GM23338 (cell line): ENCODE data around the gene HS1BP3.

Experiments
- CREB1 ChIP-seq: fragments of 250-450 bp; sonication (Bioruptor Pico); IDR thresholded peaks from 2 replicates; pipeline ENCODE4 v1.5.0; 2020; ENCODE audit warnings: low read depth, mild to moderate bottlenecking, moderate library complexity
- EZH2 ChIP-seq: fragments of 200-600 bp; sonication (generic); IDR thresholded peaks from one replicate; pipeline ENCODE4 v1.8.0; 2017; ENCODE audit warnings: antibody characterized with exemption, mild to moderate bottlenecking, low read depth; ENCODE audit not compliant: unreplicated experiment
- EZH2phosphoT487 ChIP-seq: fragments of 200-600 bp; sonication (generic); IDR thresholded peaks from one replicate; pipeline ENCODE4 v1.8.1; 2018; ENCODE audit warnings: antibody characterized with exemption; ENCODE audit not compliant: unreplicated experiment
- JUNB ChIP-seq: IDR thresholded peaks from one replicate; pipeline ENCODE4 v1.6.1; 2016; ENCODE audit warnings: antibody characterized with exemption; ENCODE audit not compliant: unreplicated experiment
- POLR2AphosphoS5 ChIP-seq: IDR thresholded peaks from 2 replicates; pipeline ENCODE4 v1.6.1; 2016; ENCODE audit warnings: antibody characterized with exemption, low read depth
- STAT1 ChIP-seq: IDR thresholded peaks from one replicate; pipeline ENCODE4 v1.6.1; 2016; ENCODE audit warnings: antibody characterized with exemption; ENCODE audit not compliant: unreplicated experiment
- ZNF331 ChIP-seq: fragments of 250-450 bp; sonication (Bioruptor Pico); IDR thresholded peaks from 2 replicates; pipeline ENCODE4 v1.5.0; 2020; ENCODE audit warnings: low read depth, mild to moderate bottlenecking, moderate library complexity
- TF ChIP-seq, protein P1 (sequence below), 2 experiments: fragments of 200-600 bp in 1 of 2; sonication (generic) in 1 of 2; conservative IDR thresholded peaks; 2 replicates each; pipeline versions ENCODE4 v1.5.1 to v1.6.1; 2016 to 2017; ENCODE audit warnings: antibody characterized with exemption in 2 of 2, low read depth in 2 of 2, mild to moderate bottlenecking in 2 of 2, moderate library complexity in 1 of 2

DNA sequence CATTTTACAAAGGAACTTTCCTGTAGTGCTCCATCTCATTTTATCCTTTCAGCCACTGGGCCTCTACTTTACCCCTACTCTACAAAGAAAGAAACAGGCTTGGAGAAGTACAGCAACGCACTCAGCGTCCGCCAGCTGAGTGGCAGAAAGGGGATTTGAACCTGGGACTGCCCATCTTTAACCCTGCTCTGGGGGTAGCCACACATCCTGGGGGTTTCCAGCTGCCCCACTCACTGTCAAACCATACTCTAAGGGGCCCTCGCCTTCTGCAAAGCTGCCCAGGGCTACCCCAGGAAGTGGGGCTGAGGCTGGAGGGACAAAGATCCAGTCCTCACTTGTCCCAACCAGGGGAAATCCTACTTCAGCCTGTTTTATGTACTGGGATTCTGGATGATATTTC, 17.9 kb downstream of the HS1BP3 start:
- TF ChIP-seq, protein P1, sequence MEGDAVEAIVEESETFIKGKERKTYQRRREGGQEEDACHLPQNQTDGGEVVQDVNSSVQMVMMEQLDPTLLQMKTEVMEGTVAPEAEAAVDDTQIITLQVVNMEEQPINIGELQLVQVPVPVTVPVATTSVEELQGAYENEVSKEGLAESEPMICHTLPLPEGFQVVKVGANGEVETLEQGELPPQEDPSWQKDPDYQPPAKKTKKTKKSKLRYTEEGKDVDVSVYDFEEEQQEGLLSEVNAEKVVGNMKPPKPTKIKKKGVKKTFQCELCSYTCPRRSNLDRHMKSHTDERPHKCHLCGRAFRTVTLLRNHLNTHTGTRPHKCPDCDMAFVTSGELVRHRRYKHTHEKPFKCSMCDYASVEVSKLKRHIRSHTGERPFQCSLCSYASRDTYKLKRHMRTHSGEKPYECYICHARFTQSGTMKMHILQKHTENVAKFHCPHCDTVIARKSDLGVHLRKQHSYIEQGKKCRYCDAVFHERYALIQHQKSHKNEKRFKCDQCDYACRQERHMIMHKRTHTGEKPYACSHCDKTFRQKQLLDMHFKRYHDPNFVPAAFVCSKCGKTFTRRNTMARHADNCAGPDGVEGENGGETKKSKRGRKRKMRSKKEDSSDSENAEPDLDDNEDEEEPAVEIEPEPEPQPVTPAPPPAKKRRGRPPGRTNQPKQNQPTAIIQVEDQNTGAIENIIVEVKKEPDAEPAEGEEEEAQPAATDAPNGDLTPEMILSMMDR (conservative IDR thresholded peaks at IDR 0.05; ENCODE audit: low read depth in 2 of 2) = no peak
- TF ChIP-seq ZNF331 (no peak), EZH2 (no peak), EZH2phosphoT487 (no peak), CREB1 (CRISPR knock-in tag) (no peak), POLR2AphosphoS5 (no peak), STAT1 (no peak), JUNB (no peak)
